ENCODE results near the gene HECTD2.

Gene HECTD2

GRCh38 chr10:91536733-91537132 lies 126.6 kb downstream of the HECTD2 start:
- Histone ChIP-seq H3K27me3 (ENCODE audit: insufficient read depth, low read length) (no peaks in the 10 kb centered on the region), H3K4me1 (ENCODE audit: insufficient read depth, low read length) (no peaks in the 10 kb centered on the region), H3K27ac (ENCODE audit: low read depth, low read length) (no peak overlapping the region), H3K4me3 (ENCODE audit: low read length) (no peak overlapping the region), H3K9ac (ENCODE audit: low read depth, low read length) (no peak overlapping the region), H3K9me3 (ENCODE audit: insufficient read depth, low read depth, low read length) (peaks cover 10% of the 10 kb centered on the region; the same call in 1 of the 2 replicates), H3K36me3 (ENCODE audit: insufficient read depth, low read length) (no peaks in the 10 kb centered on the region)
- WGBS, result 86% methylated on average over 2 of the region's 2 CpGs

GRCh38 chr10:91537614-91538383 lies 127.7 kb downstream of the HECTD2 start:
- H3K4me3 ChIP-seq (ENCODE audit: low read length), result no peak overlapping the region
- H3K4me1 ChIP-seq (ENCODE audit: insufficient read depth, low read length), result no peaks in the 10 kb centered on the region
- no peak overlapping the region for H3K9ac ChIP-seq (ENCODE audit: low read depth, low read length)
- H3K27ac ChIP-seq (ENCODE audit: low read depth, low read length), result no peak overlapping the region
- H3K36me3 ChIP-seq (ENCODE audit: insufficient read depth, low read length), result no peaks in the 10 kb centered on the region
- H3K9me3 ChIP-seq (ENCODE audit: insufficient read depth, low read depth, low read length), result peaks cover 10% of the 10 kb centered on the region; the same call in 1 of the 2 replicates
- WGBS, result 86% methylated on average over 4 of the region's 4 CpGs
- H3K27me3 ChIP-seq (ENCODE audit: insufficient read depth, low read length), result no peaks in the 10 kb centered on the region

GRCh38 chr10:91539930-91540329 lies 129.8 kb downstream of the HECTD2 start:
- H3K9me3 ChIP-seq (ENCODE audit: insufficient read depth, low read depth, low read length), result peaks cover 10% of the 10 kb centered on the region; the same call in 1 of the 2 replicates
- H3K4me3 ChIP-seq (ENCODE audit: low read length), result no peak overlapping the region
- no peaks in the 10 kb centered on the region for H3K4me1 ChIP-seq (ENCODE audit: insufficient read depth, low read length)
- H3K36me3 ChIP-seq (ENCODE audit: insufficient read depth, low read length), result no peaks in the 10 kb centered on the region
- no peak overlapping the region for H3K27ac ChIP-seq (ENCODE audit: low read depth, low read length)
- 85% methylated on average over 5 of the region's 5 CpGs for WGBS
- no peak overlapping the region for H3K9ac ChIP-seq (ENCODE audit: low read depth, low read length)
- no peaks in the 10 kb centered on the region for H3K27me3 ChIP-seq (ENCODE audit: insufficient read depth, low read length)

DNA sequence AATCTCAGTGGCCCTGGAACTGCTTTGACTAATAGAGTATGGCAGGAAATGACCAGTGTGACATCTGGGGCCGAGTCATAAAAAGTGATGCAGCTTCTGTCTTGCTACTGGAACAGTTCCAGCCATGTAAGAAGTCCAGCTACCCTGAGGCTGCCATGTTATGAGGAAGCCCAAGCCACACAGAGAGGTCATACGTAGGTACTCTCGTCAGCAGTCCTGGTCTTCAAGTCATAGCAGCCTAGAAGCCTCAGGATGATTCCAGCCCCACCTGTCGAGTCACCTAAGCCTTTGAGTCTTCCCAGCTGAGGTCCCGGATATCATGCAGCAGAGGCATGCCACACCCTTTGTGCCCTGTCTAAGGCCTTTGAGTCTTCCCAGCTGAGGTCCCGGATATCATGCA lies 130.6 kb downstream of the HECTD2 start:
- Histone ChIP-seq H3K9ac (ENCODE audit: low read depth, low read length) (no peak overlapping the region), H3K27ac (ENCODE audit: low read depth, low read length) (no peak overlapping the region), H3K9me3 (ENCODE audit: insufficient read depth, low read depth, low read length) (peaks cover 10% of the 10 kb centered on the region; the same call in 1 of the 2 replicates), H3K36me3 (ENCODE audit: insufficient read depth, low read length) (no peaks in the 10 kb centered on the region), H3K4me3 (ENCODE audit: low read length) (no peak overlapping the region), H3K4me1 (ENCODE audit: insufficient read depth, low read length) (no peaks in the 10 kb centered on the region), H3K27me3 (ENCODE audit: insufficient read depth, low read length) (no peaks in the 10 kb centered on the region)
- 92% methylated on average over 6 of the region's 6 CpGs for whole genome bisulfite sequencing

- no peak overlapping the region for H3K9ac ChIP-seq (ENCODE audit: low read depth, low read length)
- no peaks in the 10 kb centered on the region for H3K27me3 ChIP-seq (ENCODE audit: insufficient read depth, low read length)
- H3K4me1 ChIP-seq (ENCODE audit: insufficient read depth, low read length), result no peaks in the 10 kb centered on the region
- peaks cover 10% of the 10 kb centered on the region; the same call in 1 of the 2 replicates for H3K9me3 ChIP-seq (ENCODE audit: insufficient read depth, low read depth, low read length)
- 95% methylated on average over 6 of the region's 6 CpGs for WGBS
- H3K36me3 ChIP-seq (ENCODE audit: insufficient read depth, low read length), result no peaks in the 10 kb centered on the region
- H3K27ac ChIP-seq (ENCODE audit: low read depth, low read length), result no peak overlapping the region
- no peak overlapping the region for H3K4me3 ChIP-seq (ENCODE audit: low read length)
Observed at GRCh38 chr10:91541481-91541880, 131.3 kb downstream of the HECTD2 start.

DNA sequence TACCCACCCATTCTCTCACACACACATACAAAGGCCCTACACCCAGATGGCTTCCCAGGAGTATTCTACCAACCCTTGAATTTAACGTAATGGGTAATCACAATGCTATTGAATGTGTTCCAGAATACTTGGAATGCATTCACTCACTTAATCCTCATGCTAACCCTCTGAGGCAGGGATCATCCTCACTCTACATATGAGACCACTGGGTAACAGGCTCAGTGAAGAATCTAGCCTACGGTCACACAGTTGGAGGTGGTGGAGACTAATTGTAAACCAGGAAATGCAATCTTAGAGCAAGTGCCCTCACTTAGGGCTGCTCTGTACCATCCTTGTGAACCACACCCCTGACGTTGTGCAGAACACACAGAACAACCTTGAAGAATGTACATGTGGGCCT lies 135.2 kb downstream of the HECTD2 start:
- 92% methylated on average over 3 of the region's 3 CpGs for WGBS
- no peak overlapping the region for H3K9ac ChIP-seq (ENCODE audit: low read depth, low read length)

GRCh38 chr10:91545838-91546237 lies 135.7 kb downstream of the HECTD2 start:
- H3K36me3 ChIP-seq (ENCODE audit: insufficient read depth, low read length), result no peaks in the 10 kb centered on the region
- no peaks in the 10 kb centered on the region for H3K9me3 ChIP-seq (ENCODE audit: insufficient read depth, low read depth, low read length)
- H3K4me1 ChIP-seq (ENCODE audit: insufficient read depth, low read length), result no peaks in the 10 kb centered on the region
- H3K4me3 ChIP-seq (ENCODE audit: low read length), result no peak overlapping the region
- 90% methylated on average over 3 of the region's 3 CpGs for WGBS
- H3K27me3 ChIP-seq (ENCODE audit: insufficient read depth, low read length), result no peaks in the 10 kb centered on the region
- H3K9ac ChIP-seq (ENCODE audit: low read depth, low read length), result no peak overlapping the region
- H3K27ac ChIP-seq (ENCODE audit: low read depth, low read length), result no peak overlapping the region

More for the DNA sequence above, 135.2 kb downstream of the HECTD2 start:
- peaks cover 4% of the 10 kb centered on the region; the same call in 1 of the 2 replicates for H3K9me3 ChIP-seq (ENCODE audit: insufficient read depth, low read depth, low read length)
- H3K4me3 ChIP-seq (ENCODE audit: low read length), result no peak overlapping the region
- no peaks in the 10 kb centered on the region for H3K4me1 ChIP-seq (ENCODE audit: insufficient read depth, low read length)
- no peaks in the 10 kb centered on the region for H3K36me3 ChIP-seq (ENCODE audit: insufficient read depth, low read length)
- no peaks in the 10 kb centered on the region for H3K27me3 ChIP-seq (ENCODE audit: insufficient read depth, low read length)
- no peak overlapping the region for H3K27ac ChIP-seq (ENCODE audit: low read depth, low read length)

DNA sequence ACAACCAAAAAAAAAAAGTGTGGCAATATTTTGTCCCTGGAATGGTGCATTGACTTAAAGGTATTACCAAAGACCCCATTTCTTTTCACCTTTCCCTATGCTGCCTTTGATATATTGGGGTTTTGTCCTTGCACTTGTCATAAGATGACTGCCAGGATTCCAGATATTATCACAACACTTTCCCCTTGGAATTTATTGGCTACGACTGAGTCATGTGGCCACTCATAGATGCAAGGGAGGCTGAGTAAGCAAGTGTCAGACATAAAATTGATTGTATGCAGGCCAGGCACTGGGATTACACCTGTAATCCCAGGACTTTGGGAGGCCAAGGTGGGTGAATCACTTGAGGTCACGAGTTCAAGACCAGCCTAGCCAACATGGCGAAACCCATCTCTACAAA lies 139.1 kb downstream of the HECTD2 start:
- no peak overlapping the region for H3K27ac ChIP-seq (ENCODE audit: low read depth, low read length)
- no peaks in the 10 kb centered on the region for H3K27me3 ChIP-seq (ENCODE audit: insufficient read depth, low read length)
- no peak overlapping the region for H3K9ac ChIP-seq (ENCODE audit: low read depth, low read length)
- H3K4me1 ChIP-seq (ENCODE audit: insufficient read depth, low read length), result no peaks in the 10 kb centered on the region
- no peaks in the 10 kb centered on the region for H3K36me3 ChIP-seq (ENCODE audit: insufficient read depth, low read length)
- no peak overlapping the region for H3K4me3 ChIP-seq (ENCODE audit: low read length)
- WGBS, result 92% methylated on average over 3 of the region's 3 CpGs
- no peaks in the 10 kb centered on the region for H3K9me3 ChIP-seq (ENCODE audit: insufficient read depth, low read depth, low read length)

DNA sequence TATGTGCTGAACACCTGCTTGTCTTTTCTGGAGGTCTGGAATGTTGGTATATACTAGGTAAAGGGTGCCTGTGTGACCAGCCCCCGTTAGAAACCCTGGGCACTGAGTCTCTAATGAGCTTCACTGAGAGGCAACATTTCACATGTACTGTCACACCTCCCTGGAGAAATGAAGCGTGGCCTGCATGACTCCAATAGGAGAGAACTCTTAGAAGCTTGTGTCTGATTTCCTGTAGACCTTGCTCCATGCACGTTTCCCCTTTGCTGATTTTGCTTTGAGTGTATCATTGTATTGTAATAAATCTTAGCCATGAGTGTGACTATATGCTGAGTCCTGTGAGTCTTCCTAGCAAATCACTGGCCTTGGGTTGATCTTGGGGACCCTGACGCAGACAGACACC lies 139.9 kb downstream of the HECTD2 start:
- 90% methylated on average over 4 of the region's 4 CpGs for WGBS
- Histone ChIP-seq H3K36me3 (ENCODE audit: insufficient read depth, low read length) (no peaks in the 10 kb centered on the region), H3K4me3 (ENCODE audit: low read length) (no peak overlapping the region), H3K27ac (ENCODE audit: low read depth, low read length) (no peak overlapping the region), H3K9ac (ENCODE audit: low read depth, low read length) (no peak overlapping the region), H3K9me3 (ENCODE audit: insufficient read depth, low read depth, low read length) (no peaks in the 10 kb centered on the region), H3K4me1 (ENCODE audit: insufficient read depth, low read length) (no peaks in the 10 kb centered on the region), H3K27me3 (ENCODE audit: insufficient read depth, low read length) (no peaks in the 10 kb centered on the region)

- Histone ChIP-seq H3K27ac (ENCODE audit: low read depth, low read length) (no peak overlapping the region), H3K9ac (ENCODE audit: low read depth, low read length) (no peak overlapping the region), H3K9me3 (ENCODE audit: insufficient read depth, low read depth, low read length) (no peaks in the 10 kb centered on the region), H3K36me3 (ENCODE audit: insufficient read depth, low read length) (no peaks in the 10 kb centered on the region), H3K27me3 (ENCODE audit: insufficient read depth, low read length) (no peaks in the 10 kb centered on the region), H3K4me1 (ENCODE audit: insufficient read depth, low read length) (no peaks in the 10 kb centered on the region), H3K4me3 (ENCODE audit: low read length) (no peak overlapping the region)
- WGBS, result 52% methylated on average over 8 of the region's 8 CpGs
Observed at GRCh38 chr10:91551856-91552255, 141.7 kb downstream of the HECTD2 start.

DNA sequence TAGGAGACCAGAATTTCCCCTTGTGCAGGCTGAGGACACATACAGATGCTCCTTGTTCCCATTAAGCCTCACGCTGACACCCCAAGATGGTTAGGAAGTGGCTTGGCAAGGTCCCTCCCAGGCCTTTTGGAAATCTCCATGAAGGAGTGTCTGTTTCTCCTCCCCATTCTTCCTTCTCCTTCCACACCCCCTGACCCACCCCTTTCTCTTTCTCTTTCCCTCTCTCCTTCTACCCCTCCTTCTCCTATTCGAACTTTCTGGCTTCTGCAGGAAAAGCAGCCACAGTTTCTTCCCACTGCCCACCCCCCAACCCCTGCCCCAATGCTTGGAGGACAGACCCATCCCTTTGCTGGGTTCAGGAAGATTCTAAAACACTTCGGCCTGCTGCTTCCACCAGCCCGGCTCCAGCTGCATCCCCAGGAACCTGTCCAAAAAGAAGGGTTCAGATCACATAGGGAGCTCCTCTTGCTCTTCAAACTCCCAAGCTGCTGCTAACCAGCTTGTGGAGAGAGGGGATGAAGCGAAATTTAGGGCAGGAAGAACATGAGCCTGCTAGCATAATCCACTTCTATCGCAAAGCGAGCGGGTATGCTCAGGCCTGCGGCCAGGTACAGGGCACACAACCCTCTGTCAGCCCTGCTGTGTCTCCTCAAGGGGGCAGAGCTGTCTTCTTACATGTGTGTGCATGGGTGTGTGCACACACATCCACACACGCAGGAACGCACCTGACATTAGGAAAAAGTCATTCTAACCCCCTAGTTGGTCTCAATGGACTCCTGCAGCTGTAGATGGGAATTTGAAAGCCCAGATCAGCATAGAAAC lies 142.3 kb downstream of the HECTD2 start:
- Histone ChIP-seq H3K9me3 (ENCODE audit: insufficient read depth, low read depth, low read length) (no peaks in the 10 kb centered on the region), H3K36me3 (ENCODE audit: insufficient read depth, low read length) (no peaks in the 10 kb centered on the region), H3K9ac (ENCODE audit: low read depth, low read length) (no peak overlapping the region), H3K4me1 (ENCODE audit: insufficient read depth, low read length) (no peaks in the 10 kb centered on the region), H3K4me3 (ENCODE audit: low read length) (no peak overlapping the region), H3K27ac (ENCODE audit: low read depth, low read length) (no peak overlapping the region), H3K27me3 (ENCODE audit: insufficient read depth, low read length) (no peaks in the 10 kb centered on the region)
- 94% methylated on average over 11 of the region's 11 CpGs for WGBS
